ENCODE results near the gene THADA.
"Not testable (repeated sequence)": the region's sequence is repeated elsewhere in the genome, so short reads cannot be mapped to it uniquely, and the experiment has no call there.

The THADA gene

GRCh38 chr2:43551990-43552389 is 43.8 kb downstream of the THADA start:
- Histone ChIP-seq H3K4me1 (ENCODE audit: control insufficient read depth, insufficient read depth, low read length) (no peaks in the 10 kb centered on the region), H3K9me3 (ENCODE audit: control insufficient read depth, low read length) (no peaks in the 10 kb centered on the region), H3K27me3 (ENCODE audit: control insufficient read depth, insufficient read depth, low read length) (no peaks in the 10 kb centered on the region), H3K36me3 (ENCODE audit: control insufficient read depth, insufficient read depth, low read length) (no peaks in the 10 kb centered on the region), H3K9ac (ENCODE audit: low read length) (no peak overlapping the region), H3K4me3 (ENCODE audit: low read length) (no peak overlapping the region)

DNA sequence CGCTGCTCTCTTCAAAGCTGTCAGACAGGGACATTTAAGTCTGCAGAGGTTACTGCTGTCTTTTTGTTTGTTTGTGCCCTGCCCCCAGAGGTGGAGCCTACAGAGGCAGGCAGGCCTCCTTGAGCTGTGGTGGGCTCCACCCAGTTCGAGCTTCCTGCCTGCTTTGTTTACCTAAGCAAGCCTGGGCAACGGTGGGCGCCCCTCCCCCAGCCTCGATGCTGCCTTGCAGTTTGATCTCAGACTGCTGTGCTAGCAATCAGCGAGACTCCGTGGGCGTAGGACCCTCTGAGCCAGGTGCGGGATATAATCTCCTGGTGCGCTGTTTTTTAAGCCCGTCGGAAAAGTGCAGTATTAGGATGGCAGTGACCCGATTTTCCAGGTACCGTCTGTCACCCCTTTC is 47.5 kb downstream of the THADA start:
- not testable (repeated sequence) for H3K4me3 ChIP-seq (ENCODE audit: low read length); H3K27me3 ChIP-seq (ENCODE audit: control insufficient read depth, insufficient read depth, low read length); H3K9ac ChIP-seq (ENCODE audit: low read length); H3K4me1 ChIP-seq (ENCODE audit: control insufficient read depth, insufficient read depth, low read length); H3K9me3 ChIP-seq (ENCODE audit: control insufficient read depth, low read length); H3K36me3 ChIP-seq (ENCODE audit: control insufficient read depth, insufficient read depth, low read length)

DNA sequence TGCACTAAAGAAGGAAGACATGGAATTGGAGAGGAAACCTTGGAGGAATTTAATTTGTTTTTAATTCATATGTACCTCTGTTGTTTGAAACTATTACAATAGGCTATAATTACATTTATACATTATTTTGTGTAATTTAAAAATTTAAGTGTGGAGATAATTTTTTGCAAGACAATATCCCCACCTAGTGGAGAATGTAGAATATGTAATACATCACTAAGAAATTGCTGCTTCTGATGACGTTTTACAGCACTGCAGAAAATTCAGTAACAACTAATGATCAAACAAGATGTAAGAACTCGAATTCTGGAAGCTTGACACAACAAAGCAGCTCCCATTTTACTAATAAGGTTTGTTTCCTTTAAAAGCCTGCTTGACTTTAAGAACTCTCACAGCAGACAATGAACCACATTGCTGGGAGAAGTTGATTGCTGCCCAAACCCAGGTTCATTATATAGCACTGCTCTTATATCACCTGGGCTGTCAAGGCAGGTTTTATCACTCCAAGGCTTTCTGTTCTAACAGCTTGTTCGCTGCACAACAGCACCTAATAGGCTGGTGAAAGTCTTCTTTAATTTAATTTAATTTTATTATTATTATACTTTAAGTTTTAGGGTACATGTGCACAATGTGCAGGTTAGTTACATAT is 53.4 kb downstream of the THADA start:
- no peak overlapping the region for H3K4me3 ChIP-seq (ENCODE audit: low read length)
- H3K9me3 ChIP-seq (ENCODE audit: control insufficient read depth, low read length), result no peaks in the 10 kb centered on the region
- H3K9ac ChIP-seq (ENCODE audit: low read length), result no peak overlapping the region
- H3K27me3 ChIP-seq (ENCODE audit: control insufficient read depth, insufficient read depth, low read length), result no peaks in the 10 kb centered on the region
- no peaks in the 10 kb centered on the region for H3K4me1 ChIP-seq (ENCODE audit: control insufficient read depth, insufficient read depth, low read length)
- no peaks in the 10 kb centered on the region for H3K36me3 ChIP-seq (ENCODE audit: control insufficient read depth, insufficient read depth, low read length)

- H3K36me3 ChIP-seq (ENCODE audit: control insufficient read depth, insufficient read depth, low read length), result no peaks in the 10 kb centered on the region
- H3K9ac ChIP-seq (ENCODE audit: low read length), result no peak overlapping the region
- no peaks in the 10 kb centered on the region for H3K9me3 ChIP-seq (ENCODE audit: control insufficient read depth, low read length)
- H3K4me3 ChIP-seq (ENCODE audit: low read length), result no peak overlapping the region
- no peaks in the 10 kb centered on the region for H3K4me1 ChIP-seq (ENCODE audit: control insufficient read depth, insufficient read depth, low read length)
- H3K27me3 ChIP-seq (ENCODE audit: control insufficient read depth, insufficient read depth, low read length), result no peaks in the 10 kb centered on the region
Measured at GRCh38 chr2:43541165-43541564, 54.7 kb downstream of the THADA start.

GRCh38 chr2:43540021-43540779 is 55.6 kb downstream of the THADA start:
- Histone ChIP-seq H3K27me3 (ENCODE audit: control insufficient read depth, insufficient read depth, low read length) (no peaks in the 10 kb centered on the region), H3K36me3 (ENCODE audit: control insufficient read depth, insufficient read depth, low read length) (no peaks in the 10 kb centered on the region), H3K9ac (ENCODE audit: low read length) (no peak overlapping the region), H3K4me1 (ENCODE audit: control insufficient read depth, insufficient read depth, low read length) (no peaks in the 10 kb centered on the region), H3K9me3 (ENCODE audit: control insufficient read depth, low read length) (no peaks in the 10 kb centered on the region), H3K4me3 (ENCODE audit: low read length) (no peak overlapping the region)

DNA sequence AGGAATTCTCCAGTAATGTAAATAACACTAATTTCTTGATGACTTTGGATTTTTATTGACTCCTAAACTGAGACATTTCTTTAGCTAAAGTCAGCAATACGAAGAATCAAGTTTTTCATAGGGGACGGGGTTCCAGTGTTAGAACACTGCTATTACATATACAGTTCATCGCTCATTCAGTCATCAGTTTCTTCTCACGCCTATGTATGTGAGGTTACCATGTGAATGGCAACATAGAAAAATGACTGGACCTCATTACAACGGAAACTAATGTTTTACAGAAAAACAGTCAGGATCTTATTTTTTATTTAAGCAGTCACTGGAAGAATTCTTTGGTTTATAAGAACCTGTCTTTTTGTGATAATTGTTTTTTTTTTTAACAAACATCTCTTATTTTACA is 56.4 kb downstream of the THADA start:
- no peaks in the 10 kb centered on the region for H3K9me3 ChIP-seq (ENCODE audit: control insufficient read depth, low read length)
- no peak overlapping the region for H3K9ac ChIP-seq (ENCODE audit: low read length)
- H3K27me3 ChIP-seq (ENCODE audit: control insufficient read depth, insufficient read depth, low read length), result no peaks in the 10 kb centered on the region
- H3K36me3 ChIP-seq (ENCODE audit: control insufficient read depth, insufficient read depth, low read length), result no peaks in the 10 kb centered on the region
- H3K4me1 ChIP-seq (ENCODE audit: control insufficient read depth, insufficient read depth, low read length), result no peaks in the 10 kb centered on the region
- no peak overlapping the region for H3K4me3 ChIP-seq (ENCODE audit: low read length)

DNA sequence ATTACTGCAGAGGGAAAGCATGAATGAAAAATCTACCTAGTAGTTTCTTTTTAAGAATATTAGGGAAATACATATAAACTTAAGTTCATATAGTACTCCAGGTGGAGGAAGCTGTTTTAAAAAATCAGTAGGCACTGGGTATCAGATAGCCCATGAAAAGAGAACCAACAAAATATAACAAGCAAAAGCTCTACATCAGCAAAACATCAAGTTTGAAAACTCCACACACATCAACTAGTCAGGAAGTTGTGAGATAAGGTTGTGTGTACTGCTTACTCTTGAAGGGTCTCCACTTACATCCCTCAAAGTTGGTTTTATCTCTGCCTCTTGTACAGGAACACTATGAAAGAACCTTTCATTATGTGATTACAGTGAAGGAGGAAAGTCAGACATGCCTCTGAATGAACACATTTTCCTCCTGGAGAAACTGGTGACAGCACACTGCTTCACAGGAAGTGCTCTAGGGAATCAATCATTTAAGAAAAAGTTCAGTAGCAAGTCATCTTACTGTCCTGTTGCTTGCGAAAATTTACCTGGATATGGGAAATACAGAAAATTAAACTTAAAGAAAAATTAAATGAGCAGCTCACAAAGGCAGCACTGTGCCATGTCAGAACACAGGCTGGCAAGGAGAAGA is 57.7 kb downstream of the THADA start:
- H3K9me3 ChIP-seq (ENCODE audit: control insufficient read depth, low read length), result no peaks in the 10 kb centered on the region

GRCh38 chr2:43537137-43537536 is 58.7 kb downstream of the THADA start:
- Histone ChIP-seq H3K9ac (ENCODE audit: low read length) (no peak overlapping the region), H3K27me3 (ENCODE audit: control insufficient read depth, insufficient read depth, low read length) (no peaks in the 10 kb centered on the region), H3K4me1 (ENCODE audit: control insufficient read depth, insufficient read depth, low read length) (no peaks in the 10 kb centered on the region)

More for the DNA sequence above, 57.7 kb downstream of the THADA start:
- H3K27me3 ChIP-seq (ENCODE audit: control insufficient read depth, insufficient read depth, low read length), result no peaks in the 10 kb centered on the region
- no peaks in the 10 kb centered on the region for H3K4me1 ChIP-seq (ENCODE audit: control insufficient read depth, insufficient read depth, low read length)
- H3K9ac ChIP-seq (ENCODE audit: low read length), result no peak overlapping the region
- no peaks in the 10 kb centered on the region for H3K36me3 ChIP-seq (ENCODE audit: control insufficient read depth, insufficient read depth, low read length)
- no peak overlapping the region for H3K4me3 ChIP-seq (ENCODE audit: low read length)

GRCh38 chr2:43534569-43534968 is 61.3 kb downstream of the THADA start:
- no peaks in the 10 kb centered on the region for H3K27me3 ChIP-seq (ENCODE audit: control insufficient read depth, insufficient read depth, low read length)
- H3K4me3 ChIP-seq (ENCODE audit: low read length), result no peak overlapping the region
- no peaks in the 10 kb centered on the region for H3K4me1 ChIP-seq (ENCODE audit: control insufficient read depth, insufficient read depth, low read length)
- no peak overlapping the region for H3K9ac ChIP-seq (ENCODE audit: low read length)
- H3K36me3 ChIP-seq (ENCODE audit: control insufficient read depth, insufficient read depth, low read length), result no peaks in the 10 kb centered on the region
- no peaks in the 10 kb centered on the region for H3K9me3 ChIP-seq (ENCODE audit: control insufficient read depth, low read length)

More at GRCh38 chr2:43537137-43537536, 58.7 kb downstream of the THADA start:
- no peak overlapping the region for H3K4me3 ChIP-seq (ENCODE audit: low read length)
- no peaks in the 10 kb centered on the region for H3K9me3 ChIP-seq (ENCODE audit: control insufficient read depth, low read length)
- no peaks in the 10 kb centered on the region for H3K36me3 ChIP-seq (ENCODE audit: control insufficient read depth, insufficient read depth, low read length)

GRCh38 chr2:43532572-43532971 is 63.3 kb downstream of the THADA start:
- H3K9me3 ChIP-seq (ENCODE audit: control insufficient read depth, low read length); H3K27me3 ChIP-seq (ENCODE audit: control insufficient read depth, insufficient read depth, low read length); H3K9ac ChIP-seq (ENCODE audit: low read length); H3K36me3 ChIP-seq (ENCODE audit: control insufficient read depth, insufficient read depth, low read length); H3K4me3 ChIP-seq (ENCODE audit: low read length); H3K4me1 ChIP-seq (ENCODE audit: control insufficient read depth, insufficient read depth, low read length): not testable (repeated sequence)

DNA sequence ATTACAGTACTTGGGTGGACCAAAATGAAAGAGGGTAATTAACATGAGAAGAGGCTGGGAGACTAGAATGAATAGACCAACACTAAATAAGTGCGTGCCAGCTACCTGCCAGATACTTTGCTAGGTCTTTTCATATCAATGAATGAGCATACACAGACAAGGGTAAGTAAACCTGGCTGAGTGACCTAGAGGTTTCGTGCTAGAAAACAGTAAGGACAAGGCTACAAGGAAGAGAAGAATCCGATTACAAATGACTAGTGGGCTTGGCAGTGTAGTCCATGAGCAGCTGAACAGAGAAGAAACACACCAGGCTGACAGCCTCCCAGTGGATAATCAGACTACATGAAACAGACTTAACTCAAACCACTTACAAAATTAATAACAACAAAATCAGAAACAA is 64.6 kb downstream of the THADA start:
- H3K9me3 ChIP-seq (ENCODE audit: control insufficient read depth, low read length), result no peaks in the 10 kb centered on the region

DNA sequence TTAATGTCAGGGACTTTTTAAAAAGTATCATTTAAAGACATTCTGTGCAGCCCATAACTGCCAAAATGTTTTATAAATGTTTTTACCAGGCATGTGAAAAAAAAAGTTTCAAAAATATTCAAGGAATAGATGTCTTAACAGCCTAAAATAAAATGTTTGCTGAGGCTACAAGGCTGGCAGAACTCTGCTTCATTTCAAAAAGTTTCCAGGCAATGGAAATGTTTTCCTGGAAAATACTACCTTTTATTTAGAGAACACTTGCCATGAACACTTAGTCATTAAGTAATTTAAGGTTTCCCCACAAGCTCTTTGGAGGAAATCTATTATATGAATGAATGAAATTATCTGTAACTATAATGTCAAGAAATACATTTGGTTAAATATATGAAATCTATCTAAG is 68.8 kb downstream of the THADA start:
- H3K9me3 ChIP-seq (ENCODE audit: control insufficient read depth, low read length), result no peaks in the 10 kb centered on the region
- H3K4me3 ChIP-seq (ENCODE audit: low read length), result no peak overlapping the region
- no peaks in the 10 kb centered on the region for H3K4me1 ChIP-seq (ENCODE audit: control insufficient read depth, insufficient read depth, low read length)
- H3K9ac ChIP-seq (ENCODE audit: low read length), result no peak overlapping the region
- no peaks in the 10 kb centered on the region for H3K27me3 ChIP-seq (ENCODE audit: control insufficient read depth, insufficient read depth, low read length)
- no peaks in the 10 kb centered on the region for H3K36me3 ChIP-seq (ENCODE audit: control insufficient read depth, insufficient read depth, low read length)

More for the DNA sequence above, 64.6 kb downstream of the THADA start:
- no peaks in the 10 kb centered on the region for H3K36me3 ChIP-seq (ENCODE audit: control insufficient read depth, insufficient read depth, low read length)
- no peaks in the 10 kb centered on the region for H3K4me1 ChIP-seq (ENCODE audit: control insufficient read depth, insufficient read depth, low read length)
- no peaks in the 10 kb centered on the region for H3K27me3 ChIP-seq (ENCODE audit: control insufficient read depth, insufficient read depth, low read length)
- H3K4me3 ChIP-seq (ENCODE audit: low read length), result no peak overlapping the region
- H3K9ac ChIP-seq (ENCODE audit: low read length), result no peak overlapping the region
